Prostate gland (tissue), 1 donor: ENCODE measurements around the gene PPIH.

ENCODE experiments used
- POLR2A ChIP-seq: fragments of 450-650 bp; IDR thresholded peaks from one replicate; pipeline ENCODE4 v1.6.1; 2016; ENCODE audit warnings: antibody characterized with exemption, mild to moderate bottlenecking
- POLR2AphosphoS5 ChIP-seq: sonication (generic); formaldehyde crosslinking; IDR thresholded peaks from one replicate; pipeline ENCODE4 v1.6.1; 2017; ENCODE audit warnings: antibody characterized with exemption

DNA sequence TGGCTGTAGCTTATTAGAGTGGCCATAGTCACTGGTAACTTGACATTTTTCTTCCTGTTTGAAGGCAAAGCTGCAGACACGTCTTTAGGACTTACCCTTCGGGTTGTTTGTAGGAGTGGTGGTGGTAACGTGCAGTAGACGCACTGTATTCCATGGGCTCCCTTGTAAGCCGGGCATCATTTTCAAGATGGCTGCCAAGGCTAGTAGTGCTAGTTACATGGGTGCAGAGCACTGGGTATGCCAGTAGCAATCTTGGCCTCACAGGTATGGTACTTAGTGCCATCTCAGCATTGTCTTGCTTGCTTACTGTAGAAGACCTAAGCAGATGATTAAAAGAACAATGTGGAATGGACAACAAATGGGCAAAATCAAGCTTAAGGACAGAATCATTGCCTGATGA is 25.9 kb downstream of the PPIH start:
- TF ChIP-seq POLR2AphosphoS5 = no peak
- TF ChIP-seq POLR2A = no peak
